Suppressor macrophage treated with lipopolysaccharide for 1 hour (primary cell): Measurements from ENCODE around the gene RAI1.

Experiments used
- DNase-seq, 3 donors: peaks; one replicate each; pipeline ENCODE4 v3.0.0-alpha.2; 2020 to 2022

RAI1 gene

DNA sequence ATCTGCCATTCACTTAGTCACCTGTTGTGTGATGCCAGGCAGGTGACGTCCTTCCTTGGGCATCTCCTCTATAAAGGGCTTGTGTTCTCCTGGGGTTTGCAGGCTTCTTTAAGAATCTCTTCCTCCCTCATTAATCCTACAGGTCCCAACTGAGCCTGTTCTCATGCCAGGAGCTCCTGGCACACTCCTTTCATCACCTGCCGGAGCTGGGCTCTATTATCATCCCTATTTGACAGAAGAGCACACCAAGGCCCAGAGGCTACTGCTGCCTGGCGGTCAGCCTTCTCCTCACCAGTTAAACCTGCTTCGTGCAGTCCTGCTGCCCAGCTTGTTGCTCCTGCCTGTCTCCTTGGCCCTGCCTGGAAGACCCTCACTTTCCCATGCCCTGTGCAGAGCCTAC lies 51.2 kb downstream of the RAI1 start:
- no peak for DNase-seq

DNA sequence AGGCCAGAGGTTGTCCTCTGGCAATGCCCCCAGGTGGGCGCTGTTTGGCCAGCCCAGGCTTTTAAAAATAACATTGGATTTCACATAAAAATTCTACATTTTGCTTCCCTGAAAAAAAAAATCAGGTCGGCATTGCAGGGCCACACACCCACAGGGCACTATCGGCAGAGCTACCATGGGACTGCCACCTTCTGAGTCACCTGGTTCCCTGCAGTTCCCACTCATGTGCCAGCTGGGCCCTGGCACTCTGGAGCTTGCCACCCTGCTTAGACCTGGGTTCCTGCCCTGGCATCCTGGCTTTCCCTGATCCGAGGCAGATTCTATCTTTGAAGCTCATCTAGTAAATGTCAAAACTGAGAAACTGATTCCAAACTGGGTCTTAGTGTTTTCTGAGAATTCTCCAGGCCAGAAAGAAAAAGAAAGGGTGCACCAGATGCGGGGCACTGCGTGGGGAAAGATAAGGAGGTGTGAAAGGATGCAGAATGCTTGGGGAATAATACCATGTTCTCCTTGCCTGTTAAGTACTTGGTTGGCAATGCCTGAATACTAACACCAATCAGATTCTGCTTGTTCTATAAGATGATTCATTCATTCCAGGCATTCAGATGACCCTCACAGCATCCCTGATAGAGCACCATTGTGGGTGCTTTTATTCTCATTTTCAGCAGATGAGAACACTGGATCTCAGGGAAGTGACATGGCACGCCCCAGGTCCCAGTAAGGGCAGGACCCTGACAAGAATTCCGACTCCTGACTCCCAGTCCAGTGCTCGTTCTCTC lies 51.8 kb downstream of the RAI1 start:
- DNase-seq, result no peak

- no peak for DNase-seq
Measured at GRCh38 chr17:17736205-17737183, 55.2 kb downstream of the RAI1 start.

DNA sequence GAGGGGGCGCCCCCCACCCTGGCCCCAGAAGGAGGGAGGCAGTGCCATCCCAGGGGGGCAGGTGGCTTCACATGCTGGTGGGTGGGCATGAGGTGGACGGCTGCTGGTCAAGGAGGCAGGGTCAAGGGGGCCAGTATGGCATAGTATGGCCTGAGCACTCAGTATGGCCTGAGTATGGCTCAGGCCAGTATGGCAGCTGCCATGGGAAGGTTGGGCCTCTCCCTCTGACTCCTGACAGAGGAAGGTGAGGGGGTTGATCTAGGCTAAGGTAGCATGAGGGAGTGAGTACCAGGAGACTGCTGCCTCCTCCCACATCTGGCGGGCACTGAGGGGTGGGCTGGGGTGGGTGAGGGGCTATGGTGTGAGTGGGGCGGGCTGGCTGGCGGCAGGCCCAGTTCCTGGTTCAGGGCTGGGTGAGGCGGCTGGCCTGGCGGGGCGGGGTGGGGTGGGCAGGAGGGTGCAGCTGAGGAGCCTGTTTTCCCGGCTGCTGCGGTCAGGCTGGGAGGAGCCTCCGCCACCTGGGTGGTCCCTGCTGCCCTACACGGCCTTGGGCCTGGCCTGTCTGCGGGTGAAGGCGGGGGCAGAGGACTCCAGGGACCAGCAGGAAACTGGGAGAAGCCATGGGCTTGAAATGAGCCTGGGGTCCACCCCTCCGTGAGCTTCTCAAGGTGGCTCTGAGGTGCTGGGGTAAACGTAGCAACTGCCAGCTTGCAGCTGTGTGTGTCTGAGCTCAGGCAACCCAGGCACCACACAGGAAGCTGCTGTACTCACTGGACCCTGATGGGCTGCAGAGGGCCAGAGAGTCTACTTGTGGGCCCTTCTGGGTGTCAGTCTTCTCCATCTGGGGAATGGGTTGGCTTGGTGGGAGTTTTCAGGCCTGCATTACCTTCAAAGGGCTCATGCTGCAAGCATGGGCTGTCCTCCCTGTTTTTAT lies 57.0 kb downstream of the RAI1 start:
- DNase-seq, result no peak

DNA sequence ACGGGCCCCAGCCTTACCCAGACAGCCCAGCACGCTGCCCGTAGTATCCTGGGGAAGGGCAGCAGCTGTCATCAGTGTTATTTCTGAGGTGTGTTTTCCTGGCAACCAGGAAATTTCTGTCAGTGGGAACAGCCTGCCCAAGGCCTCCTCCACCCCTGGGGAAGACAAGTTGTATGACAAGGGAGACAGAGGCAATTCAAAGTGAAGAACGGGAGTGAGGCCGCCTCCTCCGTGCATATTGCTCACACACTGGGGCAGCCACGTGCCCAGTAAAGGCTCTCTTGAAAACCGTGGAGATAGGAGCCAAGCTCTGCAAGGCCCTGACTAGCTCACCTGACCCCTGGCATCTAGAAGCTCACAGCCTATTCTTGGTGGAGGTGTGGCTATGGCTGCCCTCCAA lies 57.6 kb downstream of the RAI1 start:
- DNase-seq, result no peak

GRCh38 chr17:17739388-17740066 lies 58.3 kb downstream of the RAI1 start:
- DNase-seq, result no peak

DNA sequence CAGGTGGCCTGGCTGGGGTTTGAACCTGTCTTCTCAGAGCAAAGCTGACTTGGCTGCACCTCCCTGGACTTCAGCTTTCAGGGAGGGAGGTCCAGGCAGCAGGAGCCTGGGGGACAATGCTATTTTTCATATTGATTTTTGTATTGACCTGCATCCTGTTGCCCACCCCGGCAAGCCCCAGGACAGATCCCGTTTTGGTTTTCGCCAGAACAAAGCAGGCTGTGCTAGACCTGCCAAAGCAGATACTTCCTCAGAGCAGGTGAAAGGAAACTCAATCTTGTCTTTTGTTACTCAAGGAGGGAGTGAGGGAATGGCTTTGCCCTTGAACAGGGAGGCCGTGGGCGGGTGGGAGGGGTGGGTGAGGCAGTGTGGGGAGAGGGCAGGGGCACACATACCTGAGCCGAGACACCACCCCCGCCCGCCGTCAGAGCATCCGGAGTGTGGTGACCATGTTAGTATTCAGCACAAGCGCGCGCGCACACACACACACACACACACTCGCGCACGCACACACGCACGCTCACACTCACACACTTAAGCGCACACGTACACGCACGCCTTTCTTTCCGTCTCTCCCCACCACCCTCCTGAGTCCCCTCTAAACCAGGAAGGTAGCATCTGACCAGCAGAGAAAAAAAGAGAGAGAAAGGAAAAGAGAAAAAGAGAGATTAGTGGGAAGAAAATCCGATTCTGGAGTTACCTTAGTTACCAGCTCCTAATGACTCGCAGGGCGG lies 59.5 kb downstream of the RAI1 start:
- no peak for DNase-seq

- DNase-seq, result no peak
Measured at GRCh38 chr17:17741349-17742023, 60.2 kb downstream of the RAI1 start.

GRCh38 chr17:17742133-17742621 lies 60.9 kb downstream of the RAI1 start:
- DNase-seq, result no peak

DNA sequence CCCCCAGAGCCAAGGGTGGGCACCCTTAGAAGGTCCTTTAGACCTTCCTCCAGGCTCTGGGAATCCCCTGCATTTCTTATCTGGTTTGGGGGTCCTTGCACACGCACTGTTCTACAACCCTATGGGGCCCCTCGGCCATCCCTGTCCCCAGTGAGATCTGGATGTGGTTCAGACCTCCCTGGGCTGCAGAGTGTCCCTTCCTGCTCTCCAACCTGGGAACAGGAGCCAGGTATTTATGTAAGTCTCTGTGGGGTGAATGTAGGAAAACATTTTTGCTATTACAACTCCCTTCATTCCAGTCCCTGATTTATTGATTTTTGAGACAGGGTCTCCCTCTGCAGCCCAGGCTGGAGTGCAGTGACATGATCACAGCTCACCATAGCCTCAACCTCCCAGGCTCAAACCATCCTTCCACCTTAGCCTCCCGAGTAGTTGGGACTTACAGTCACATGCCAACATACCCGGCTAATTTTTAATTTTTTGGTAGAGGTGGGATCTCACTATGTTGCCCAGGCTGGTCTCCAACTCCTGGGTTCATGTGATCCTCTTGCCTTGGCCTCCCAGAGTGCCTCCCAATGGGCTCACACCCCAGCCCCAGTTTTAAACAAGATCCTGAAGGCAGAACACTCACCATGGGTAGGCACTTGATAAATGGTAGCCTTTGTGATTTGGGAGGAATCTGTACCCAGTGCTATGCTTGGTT lies 61.6 kb downstream of the RAI1 start:
- no peak for DNase-seq

- DNase-seq, result no peak
Measured at GRCh38 chr17:17743391-17744112, 62.3 kb downstream of the RAI1 start.

DNA sequence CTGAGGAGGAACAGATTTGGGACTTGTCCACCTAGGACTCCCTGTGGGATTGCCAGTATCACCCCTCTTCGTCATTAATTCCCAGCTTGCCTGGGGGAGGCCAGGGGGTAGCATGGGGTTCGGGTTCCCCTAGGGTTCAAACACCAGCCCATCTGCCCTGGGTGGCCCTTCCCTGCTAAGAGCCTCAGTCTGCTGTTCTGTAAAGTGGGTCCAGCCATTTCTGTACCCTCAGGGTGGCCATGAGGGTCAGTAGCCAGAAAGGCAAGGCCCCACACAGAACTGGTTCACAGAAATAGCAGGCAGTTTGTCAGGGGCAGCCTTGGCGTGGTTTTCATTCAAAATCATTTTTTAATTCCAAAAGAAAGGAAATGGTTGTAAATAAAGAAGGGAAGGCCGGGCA lies 62.9 kb downstream of the RAI1 start:
- DNase-seq, result no peak

- no peak for DNase-seq
Measured at GRCh38 chr17:17745476-17746455, 64.5 kb downstream of the RAI1 start.

DNA sequence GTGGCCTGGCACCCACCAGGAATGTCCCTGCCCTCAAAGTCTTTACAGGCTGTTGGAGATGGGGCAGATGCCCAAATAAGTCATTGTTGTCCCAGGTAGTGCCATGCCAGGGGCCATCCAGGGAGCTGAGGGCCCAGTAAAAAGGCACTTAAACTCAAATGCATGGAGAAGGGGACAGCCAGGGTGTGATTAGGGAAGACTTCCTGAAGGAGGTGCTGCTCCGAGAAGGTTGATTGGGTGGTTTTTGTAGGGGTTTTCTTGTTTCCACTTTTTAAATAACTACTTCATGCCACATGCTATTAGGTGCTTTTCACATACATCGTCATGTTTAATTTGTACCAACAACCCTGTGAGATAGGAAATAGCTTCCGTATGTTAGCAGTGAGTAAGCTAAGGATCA lies 66.9 kb downstream of the RAI1 start:
- DNase-seq, result peak in 1 of 3 donors; percentile 13

DNA sequence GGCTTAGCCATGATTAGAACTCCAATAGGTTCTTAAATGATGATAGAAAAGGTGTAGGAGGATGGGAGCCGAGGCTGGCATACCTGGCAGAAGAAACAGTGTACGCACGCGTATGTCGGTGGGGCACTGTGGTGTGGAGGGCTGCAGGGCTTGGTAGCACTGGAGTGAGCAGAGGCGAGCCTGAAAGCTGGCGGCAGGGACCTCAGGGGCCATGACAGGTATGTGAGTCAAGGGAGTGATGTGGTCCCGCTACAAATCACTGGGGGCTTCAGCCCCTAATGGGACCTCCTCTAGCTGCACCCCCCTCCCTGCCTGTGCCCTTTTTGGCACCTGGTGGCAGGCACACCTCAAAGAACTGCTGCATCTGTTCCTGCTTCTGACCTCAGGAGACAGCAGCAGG lies 67.3 kb downstream of the RAI1 start:
- DNase-seq, result no peak

GRCh38 chr17:17749025-17749772 lies 67.9 kb downstream of the RAI1 start:
- DNase-seq, result peak in 1 of 3 donors; percentile 13

- peak; percentile 53 to 57 (median 54) for DNase-seq
Measured at GRCh38 chr17:17749921-17750320, 68.7 kb downstream of the RAI1 start.
